Stomach (tissue), 4 donors: ENCODE results near the gene SCD5.

Experiments
- CTCF ChIP-seq, 7 experiments: fragments of 450-650 bp in 4 of 7; fragments of 200-600 bp in 3 of 7; sonication (generic) in 3 of 7; IDR thresholded peaks; one replicate each; pipeline ENCODE4 v1.5.1; 2016 to 2019; ENCODE audit warnings: antibody characterized with exemption in 7 of 7, control low read depth in 2 of 7, mild to moderate bottlenecking in 1 of 7
- EP300 ChIP-seq: sonication (generic); formaldehyde crosslinking; IDR thresholded peaks from one replicate; pipeline ENCODE4 v1.6.1; 2017; ENCODE audit warnings: antibody characterized with exemption
- POLR2A ChIP-seq, 4 donors: fragments of 450-650 bp; IDR thresholded peaks; one replicate each; pipeline ENCODE4 v1.6.1; 2016; ENCODE audit warnings: antibody characterized with exemption in 4 of 4, control low read depth in 2 of 4, mild to moderate bottlenecking in 1 of 4, moderate library complexity in 1 of 4
- POLR2AphosphoS5 ChIP-seq, 3 donors: sonication (generic); formaldehyde crosslinking; IDR thresholded peaks; one replicate each; pipeline ENCODE4 v1.6.1; 2016; ENCODE audit warnings: antibody characterized with exemption in 3 of 3

- TF ChIP-seq POLR2A (IDR thresholded peaks at IDR 0.05): no peak
- TF ChIP-seq CTCF (IDR thresholded peaks at IDR 0.05): no peak
- TF ChIP-seq POLR2AphosphoS5 (IDR thresholded peaks at IDR 0.05): no peak
- TF ChIP-seq EP300: no peak
These were observed 5.2 kb upstream of the SCD5 start for GRCh38 chr4:82803746-82804145.
